Activated T-helper 1 cell treated with anti-CD3 and anti-CD28 coated beads, Interleukin-12 subunit alpha, Interleukin-12 subunit beta, Interleukin-2, Interleukin-4 antibody, amounts not matched to agents 30 ng/mL and 10 ng/mL and 1 ng/mL, durations not matched to agents 14 hours and 24 hours and 36 hours (primary cell): ENCODE measurements around the gene TSR2. TPM values are rescaled to one million over a fixed set of nuclear protein-coding genes. Genes with fewer than 3 reads are reported as not detected.

Experiments used
- DNase-seq: peaks from one replicate; pipeline ENCODE4 v3.0.0; 2021; ENCODE audit warnings: low spot score
- H3K27ac Mint-ChIP-seq: one replicate; pipeline ENCODE4 v1.8.0; 2021; ENCODE audit warnings: mild to moderate bottlenecking, mixed read lengths
- H3K27me3 Mint-ChIP-seq: one replicate; pipeline ENCODE4 v1.8.0; 2022; ENCODE audit warnings: mild to moderate bottlenecking, moderate library complexity, mixed read lengths; ENCODE audit not compliant: insufficient read depth
- H3K36me3 Mint-ChIP-seq: one replicate; pipeline ENCODE4 v1.8.0; 2021; ENCODE audit warnings: low read depth, mixed read lengths
- H3K4me1 Mint-ChIP-seq: one replicate; pipeline ENCODE4 v1.8.0; 2021; ENCODE audit warnings: low read depth, mixed read lengths
- H3K4me3 Mint-ChIP-seq: one replicate; pipeline ENCODE4 v1.8.0; 2021; ENCODE audit warnings: mild to moderate bottlenecking, moderate library complexity, mixed read lengths
- H3K9me3 Mint-ChIP-seq: one replicate; pipeline ENCODE4 v1.8.0; 2021; ENCODE audit warnings: mixed read lengths
- intact Hi-C: fragments of 100-400 bp; cut with micrococcal nuclease; formaldehyde crosslinking; loops from one replicate; pipeline ENCODE4 v1.15.1; 2024
- total RNA-seq: library from RNA; stranded (reverse); gene quantifications from 2 replicates; pipeline ENCODE4 v1.2.3, GENCODE V29; 2022

TSR2 gene
- total RNA-seq, 1 donor from 2014 or later: 44.1 TPM

DNA sequence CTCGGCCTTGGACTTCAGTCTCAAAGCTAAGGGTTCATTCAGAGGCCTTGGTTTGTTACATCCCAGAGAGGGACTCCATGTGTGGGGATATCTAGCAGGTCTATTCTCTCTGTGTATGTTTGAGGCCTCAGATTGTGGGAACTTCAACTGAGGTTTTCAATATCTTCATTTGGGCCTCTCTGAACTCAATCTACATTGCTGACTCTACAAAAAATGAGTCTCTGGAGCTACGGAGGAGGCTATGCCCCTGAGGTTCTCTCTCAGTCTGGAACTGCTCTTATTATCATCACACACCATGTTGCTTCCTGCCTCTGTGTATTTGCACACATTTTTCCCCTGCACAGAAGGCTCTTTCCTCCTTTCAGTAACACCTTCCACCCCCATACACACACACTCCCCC, 5.1 kb upstream of the TSR2 start:
- Mint-ChIP-seq H3K4me3 (no peak overlapping the region), H3K36me3 (no peaks in the 10 kb centered on the region), H3K4me1 (peaks cover 5% of the 10 kb centered on the region), H3K27me3 (no peaks in the 10 kb centered on the region), H3K9me3 (no peaks in the 10 kb centered on the region), H3K27ac (no peak overlapping the region)
- DNase-seq: no peak
- intact Hi-C loops: no loop called here

DNA sequence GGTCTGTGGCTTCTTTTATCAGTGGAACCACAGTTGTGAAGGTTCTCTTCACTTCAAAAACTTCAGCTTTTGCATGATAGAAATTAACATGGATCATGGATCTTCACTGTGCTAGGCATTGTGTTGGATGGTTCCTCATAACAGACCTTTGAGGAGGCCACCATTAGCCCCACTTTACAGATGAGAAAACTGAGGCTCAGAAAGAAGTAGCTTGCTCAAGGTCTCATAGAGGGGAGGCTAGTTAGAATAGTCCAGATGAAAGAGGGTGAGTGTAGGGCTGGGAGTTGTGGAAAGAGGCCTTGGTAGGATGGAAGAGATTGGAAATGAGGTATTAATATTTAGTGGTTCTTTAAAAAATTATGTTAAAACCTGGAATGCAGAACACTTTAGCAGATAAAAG, 2.6 kb downstream of the TSR2 start:
- H3K4me1 Mint-ChIP-seq: peaks cover 27% of the 10 kb centered on the region
- no peaks in the 10 kb centered on the region for H3K9me3 Mint-ChIP-seq
- H3K36me3 Mint-ChIP-seq: peaks cover 18% of the 10 kb centered on the region
- no peak overlapping the region for H3K4me3 Mint-ChIP-seq
- DNase-seq: no peak
- no peaks in the 10 kb centered on the region for H3K27me3 Mint-ChIP-seq
- intact Hi-C loops: loop anchor here (10.0 kb wide), 1 partner anchor 1358 kb away; the partner anchor contains the start of gene TSPYL2
- no peak overlapping the region for H3K27ac Mint-ChIP-seq

DNA sequence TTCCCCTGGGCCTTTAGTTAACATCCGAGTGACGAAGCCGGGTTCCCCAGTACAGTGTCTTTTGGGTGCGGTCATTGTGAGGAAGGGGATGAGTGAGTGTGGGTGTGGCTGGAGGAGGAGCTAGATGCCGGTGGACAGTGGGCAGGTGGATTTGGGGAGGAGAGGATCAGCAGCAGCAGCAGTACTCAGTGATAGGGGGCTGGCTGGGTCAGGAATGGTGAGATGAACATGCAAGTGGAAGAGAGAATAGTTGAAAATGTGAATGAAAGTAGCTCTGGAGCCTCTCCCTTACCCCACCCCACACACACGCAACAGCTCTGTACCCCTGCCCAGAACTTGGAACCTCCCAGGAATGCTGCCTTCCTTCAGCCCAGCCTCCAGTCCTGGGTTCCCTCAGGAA, 4.5 kb downstream of the TSR2 start:
- peaks cover 18% of the 10 kb centered on the region for H3K36me3 Mint-ChIP-seq
- H3K27ac Mint-ChIP-seq: no peak overlapping the region
- peaks cover 25% of the 10 kb centered on the region for H3K4me1 Mint-ChIP-seq
- DNase-seq: no peak
- intact Hi-C loops: loop anchor here (10.0 kb wide), 1 partner anchor 1360 kb away; the partner anchor contains the start of gene TSPYL2
- H3K27me3 Mint-ChIP-seq: no peaks in the 10 kb centered on the region
- no peak overlapping the region for H3K4me3 Mint-ChIP-seq
- no peaks in the 10 kb centered on the region for H3K9me3 Mint-ChIP-seq

DNA sequence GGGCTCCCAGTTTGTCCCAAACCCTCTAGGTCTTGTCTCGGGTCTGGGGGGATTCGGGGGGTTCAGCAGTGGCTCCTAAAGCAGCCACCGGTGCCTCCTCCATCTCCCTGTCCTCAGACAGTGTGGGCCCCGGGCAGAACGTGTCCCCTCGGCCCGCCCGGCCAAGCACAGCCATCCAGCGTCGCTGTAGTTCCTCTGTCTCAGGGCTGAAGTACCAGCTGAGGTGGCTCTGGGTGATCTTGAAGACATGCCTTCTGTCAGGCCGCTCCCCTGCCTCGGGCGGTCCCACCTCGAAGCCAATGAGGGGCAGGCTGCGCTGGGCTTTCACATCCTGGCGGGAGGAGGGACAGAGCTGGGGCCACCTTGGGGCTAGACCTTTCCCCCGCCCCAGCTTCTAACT, 5.9 kb downstream of the TSR2 start:
- Mint-ChIP-seq H3K4me1 (peaks cover 19% of the 10 kb centered on the region), H3K36me3 (peaks cover 18% of the 10 kb centered on the region), H3K9me3 (no peaks in the 10 kb centered on the region), H3K27me3 (no peaks in the 10 kb centered on the region), H3K27ac (no peak overlapping the region), H3K4me3 (no peak overlapping the region)
- intact Hi-C loops: loop anchor here (10.0 kb wide), 1 partner anchor 1361 kb away; the partner anchor contains the start of gene TSPYL2
- no peak for DNase-seq

DNA sequence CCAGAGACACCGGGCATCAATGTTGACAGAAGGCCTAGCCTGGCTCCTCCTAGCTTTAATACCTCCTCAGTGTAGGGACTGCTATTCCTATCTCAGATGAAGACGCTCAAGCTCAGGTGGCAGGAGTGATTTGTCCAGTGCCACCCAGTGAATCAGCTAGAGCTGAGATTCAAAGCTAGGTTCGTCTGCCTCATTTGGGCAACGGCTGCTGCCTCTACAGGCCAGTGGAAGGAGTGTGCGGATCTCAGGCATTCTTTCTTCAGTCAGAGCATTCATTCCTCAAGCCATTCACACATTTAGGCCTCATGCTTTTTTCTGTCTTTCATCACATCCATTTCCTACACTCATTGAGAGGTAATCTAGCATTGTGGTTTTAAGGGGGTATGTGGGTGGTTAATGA, 7.3 kb downstream of the TSR2 start:
- Mint-ChIP-seq H3K4me1 (peaks cover 6% of the 10 kb centered on the region), H3K27me3 (no peaks in the 10 kb centered on the region), H3K36me3 (peaks cover 14% of the 10 kb centered on the region), H3K4me3 (no peak overlapping the region), H3K9me3 (no peaks in the 10 kb centered on the region), H3K27ac (no peak overlapping the region)
- intact Hi-C loops: loop anchor here (10.0 kb wide), 1 partner anchor 1363 kb away; the partner anchor contains the start of gene TSPYL2
- DNase-seq: no peak

DNA sequence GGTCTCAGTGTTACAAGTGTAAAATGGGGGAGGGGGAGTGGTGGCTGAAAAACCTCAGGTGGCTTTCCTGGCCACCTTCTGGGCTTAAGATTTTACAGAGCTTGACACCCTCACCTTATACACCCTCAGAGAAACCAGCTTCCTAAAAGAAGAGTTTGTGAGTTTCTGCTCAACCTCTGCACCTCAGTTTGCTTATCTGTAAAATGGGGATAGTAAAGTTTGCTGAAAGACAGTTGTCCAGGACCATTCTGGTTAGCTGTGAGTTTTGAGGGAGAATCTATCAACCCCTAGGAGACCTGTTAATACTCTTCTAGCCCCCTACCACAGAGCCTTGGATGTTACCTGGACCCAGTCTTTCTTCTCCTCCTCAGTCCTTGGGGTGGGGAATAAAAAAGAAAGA, 9.7 kb downstream of the TSR2 start:
- Mint-ChIP-seq H3K27me3 (no peaks in the 10 kb centered on the region), H3K4me3 (no peak overlapping the region), H3K9me3 (no peaks in the 10 kb centered on the region), H3K27ac (no peak overlapping the region), H3K4me1 (no peaks in the 10 kb centered on the region), H3K36me3 (no peaks in the 10 kb centered on the region)
- DNase-seq: no peak
- intact Hi-C loops: loop anchor here (10.0 kb wide), 1 partner anchor 1365 kb away; the partner anchor contains the start of gene TSPYL2

DNA sequence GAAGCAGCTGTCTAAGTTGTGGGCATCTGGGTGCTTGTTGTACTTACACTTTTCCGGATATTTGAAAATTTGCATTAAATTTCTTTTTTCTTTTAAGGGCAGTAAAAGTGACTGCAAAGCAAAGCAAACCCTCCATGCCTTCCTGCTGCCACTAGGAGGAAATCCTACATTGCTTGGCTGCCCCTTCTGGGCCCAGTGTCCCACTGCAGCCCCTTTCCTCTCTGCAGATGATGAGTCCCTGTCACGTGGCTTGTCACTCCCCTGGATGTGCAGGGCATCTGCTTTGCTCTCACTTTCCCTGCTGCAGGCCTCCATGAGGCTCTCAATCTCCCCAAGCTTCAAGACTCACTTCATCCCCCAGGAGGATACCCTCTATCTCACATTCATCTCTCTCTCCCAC, 12.7 kb downstream of the TSR2 start:
- H3K36me3 Mint-ChIP-seq: no peaks in the 10 kb centered on the region
- intact Hi-C loops: no loop called here
- no peaks in the 10 kb centered on the region for H3K9me3 Mint-ChIP-seq
- H3K27ac Mint-ChIP-seq: no peak overlapping the region
- no peak overlapping the region for H3K4me3 Mint-ChIP-seq
- H3K27me3 Mint-ChIP-seq: no peaks in the 10 kb centered on the region
- DNase-seq: no peak
- H3K4me1 Mint-ChIP-seq: no peaks in the 10 kb centered on the region

DNA sequence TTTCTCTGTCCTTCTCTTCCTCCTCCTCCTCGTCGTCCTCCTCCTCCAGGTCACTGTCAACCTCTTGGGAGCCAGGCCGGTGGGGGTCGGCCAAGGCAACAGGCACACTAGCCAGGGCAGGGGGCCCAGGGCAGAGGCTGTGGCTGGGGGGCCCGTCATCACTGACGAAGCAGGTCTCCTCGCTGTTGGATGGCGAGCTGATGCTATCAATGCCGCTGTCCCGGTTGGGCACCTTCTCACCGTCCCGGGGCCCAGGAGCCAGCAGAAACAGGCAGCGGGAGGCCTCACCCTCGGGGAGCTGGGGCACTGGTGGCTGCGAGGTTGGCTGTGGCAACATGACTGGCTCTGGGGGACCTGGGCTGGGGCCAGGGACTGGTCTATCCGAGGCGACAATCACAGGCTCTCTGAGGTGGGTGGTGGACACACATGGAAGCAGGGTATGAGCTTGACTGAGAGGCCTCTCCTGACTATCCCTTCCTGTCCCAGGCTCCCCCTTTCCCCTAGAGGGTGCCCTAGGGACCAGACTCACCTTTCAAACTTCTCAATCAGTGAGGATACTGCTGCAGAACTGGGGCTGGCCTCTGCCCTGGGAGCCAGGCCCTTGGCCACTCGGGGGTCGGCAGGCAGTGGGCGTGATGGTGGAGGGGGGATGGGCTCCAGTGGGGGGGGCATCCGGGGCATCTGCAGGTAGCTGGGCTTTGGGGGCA, 30.0 kb downstream of the TSR2 start:
- DNase-seq: no peak
- Mint-ChIP-seq H3K27me3 (no peaks in the 10 kb centered on the region), H3K27ac (no peak overlapping the region), H3K4me3 (no peak overlapping the region), H3K36me3 (no peaks in the 10 kb centered on the region), H3K4me1 (no peaks in the 10 kb centered on the region), H3K9me3 (no peaks in the 10 kb centered on the region)
- intact Hi-C loops: no loop called here

DNA sequence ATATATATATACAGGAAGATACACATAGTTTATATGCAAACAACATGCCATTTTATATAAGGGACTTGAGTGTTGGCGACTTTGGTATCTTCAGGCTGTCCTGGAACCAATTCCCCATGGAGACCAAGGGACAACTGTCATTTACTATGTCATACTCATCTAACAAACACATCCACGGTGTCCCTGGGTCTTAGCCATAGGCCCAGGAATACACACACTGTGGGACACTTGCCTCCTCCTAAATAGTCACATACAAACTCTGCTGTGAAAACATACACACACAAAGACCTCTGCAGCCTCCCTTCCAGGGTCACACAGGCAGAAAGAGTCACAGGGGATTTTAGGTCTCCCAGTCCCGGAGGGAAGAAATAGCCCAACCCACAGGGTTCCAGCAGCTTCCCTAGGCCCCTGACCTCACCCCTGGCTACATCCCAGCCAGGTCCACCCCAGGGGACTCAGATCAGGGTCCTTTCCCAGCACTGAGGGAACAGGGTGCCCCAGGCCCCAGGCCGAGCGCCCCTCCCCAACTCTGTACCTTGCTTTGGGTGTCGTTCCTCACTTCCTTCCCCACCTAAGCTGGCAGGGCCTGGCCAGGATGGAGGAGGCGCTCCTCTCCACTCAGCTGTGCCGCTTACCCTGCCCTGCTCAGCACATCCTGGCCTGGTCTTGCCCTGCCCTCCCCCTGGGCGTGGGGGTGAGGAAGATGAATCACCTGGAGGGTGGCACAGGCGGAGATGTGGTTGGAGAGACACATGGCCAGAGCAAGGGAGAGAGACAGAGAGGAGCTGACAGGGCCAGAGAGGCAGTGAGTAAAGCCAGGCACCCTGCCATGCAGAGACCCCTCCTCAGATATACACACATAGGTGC, 34.0 kb downstream of the TSR2 start:
- Mint-ChIP-seq H3K36me3 (no peaks in the 10 kb centered on the region), H3K4me3 (no peak overlapping the region), H3K27me3 (no peaks in the 10 kb centered on the region)

DNA sequence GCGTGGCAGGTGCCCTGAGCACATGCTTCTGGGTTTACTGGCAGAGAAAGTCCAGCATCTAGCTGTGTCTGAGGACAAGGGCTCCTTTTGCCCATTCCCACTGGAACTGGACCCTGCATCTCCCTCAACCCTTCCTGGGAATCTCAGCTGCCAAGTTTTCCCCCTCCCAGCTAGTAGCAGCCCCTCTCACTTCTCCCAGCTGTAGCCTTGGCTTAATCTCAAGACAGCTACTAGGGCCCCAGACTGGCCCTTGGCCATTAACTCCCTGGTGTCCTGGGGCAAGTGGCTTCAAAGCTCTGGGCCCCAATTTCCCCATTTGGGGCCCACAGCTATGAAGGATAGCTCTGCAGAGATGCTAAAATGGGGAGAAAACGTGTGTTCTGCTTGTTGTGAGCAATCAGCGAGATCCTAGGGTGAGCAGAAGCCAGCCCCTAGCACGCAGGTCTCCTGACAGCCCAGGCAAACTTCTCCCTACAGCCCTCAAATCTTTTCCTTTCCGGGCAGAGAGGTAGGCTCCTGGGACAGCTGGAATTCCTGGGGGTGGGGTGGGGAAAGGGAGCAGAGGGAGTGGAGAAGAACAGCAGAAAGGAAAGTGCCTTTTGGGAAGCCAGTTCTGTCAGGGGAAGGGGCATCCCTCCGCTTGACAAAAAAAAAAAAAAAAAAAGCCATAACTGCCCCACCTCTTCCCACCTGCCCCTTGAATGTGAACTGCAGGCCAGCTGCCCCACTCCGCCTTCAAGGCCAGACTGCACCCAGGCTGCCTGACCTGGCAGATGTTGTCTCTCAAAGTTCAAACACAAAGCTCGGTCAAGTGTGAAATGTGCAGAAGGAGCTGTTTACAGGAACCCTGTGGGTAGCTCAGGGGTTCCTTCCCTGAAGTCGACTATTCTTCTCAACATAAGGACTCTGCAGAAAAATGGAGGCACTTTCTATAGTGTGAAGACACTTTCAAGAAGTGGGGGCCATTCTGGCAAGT, 39.2 kb downstream of the TSR2 start:
- no peaks in the 10 kb centered on the region for H3K9me3 Mint-ChIP-seq
- intact Hi-C loops: no loop called here
- H3K4me3 Mint-ChIP-seq: no peak overlapping the region
- no peak overlapping the region for H3K27ac Mint-ChIP-seq
- no peaks in the 10 kb centered on the region for H3K27me3 Mint-ChIP-seq
- H3K36me3 Mint-ChIP-seq: no peaks in the 10 kb centered on the region
- H3K4me1 Mint-ChIP-seq: no peaks in the 10 kb centered on the region
- DNase-seq: no peak

More for the DNA sequence above, 34.0 kb downstream of the TSR2 start:
- no peaks in the 10 kb centered on the region for H3K4me1 Mint-ChIP-seq
- no peak overlapping the region for H3K27ac Mint-ChIP-seq
- intact Hi-C loops: no loop called here
- H3K9me3 Mint-ChIP-seq: no peaks in the 10 kb centered on the region
- DNase-seq: no peak

DNA sequence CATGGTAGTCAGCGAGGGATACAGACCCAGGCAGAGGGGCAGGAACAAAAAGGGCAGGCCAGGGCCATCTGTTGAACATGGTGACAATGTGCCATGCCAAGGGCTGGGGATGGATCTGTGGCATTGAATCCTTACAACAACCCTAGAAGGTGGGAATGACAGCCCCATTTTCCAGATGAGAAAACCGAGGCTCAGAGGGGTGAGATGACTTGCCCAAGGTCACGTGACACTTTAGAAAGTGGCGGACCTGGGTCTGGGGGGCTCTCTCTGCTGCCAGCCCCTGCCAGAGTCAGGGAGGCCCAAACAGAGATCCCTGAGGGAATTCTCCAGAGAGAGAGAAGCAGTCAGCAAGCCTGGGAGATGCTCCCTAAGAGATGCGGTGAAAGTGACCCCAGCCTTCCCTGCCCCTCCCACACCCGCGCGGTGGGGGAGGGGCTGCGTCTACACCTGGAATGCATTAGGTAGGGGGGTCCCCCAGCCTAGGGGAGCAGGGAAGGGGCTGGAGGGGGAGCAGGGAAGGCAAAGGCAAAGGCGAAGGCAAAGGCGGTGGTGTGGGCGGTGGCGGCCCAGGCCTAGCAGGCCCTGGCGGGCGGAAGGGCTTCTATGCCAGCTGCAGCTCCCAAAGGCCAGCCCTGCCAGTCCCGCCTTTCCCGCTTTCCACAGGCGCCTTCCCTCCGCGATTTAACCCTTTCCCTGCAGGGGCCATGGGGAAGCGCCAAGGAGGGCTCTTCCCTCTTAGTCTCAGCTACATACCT, 42.8 kb downstream of the TSR2 start:
- Mint-ChIP-seq H3K9me3 (no peaks in the 10 kb centered on the region), H3K27me3 (no peaks in the 10 kb centered on the region), H3K36me3 (no peaks in the 10 kb centered on the region), H3K4me3 (no peak overlapping the region), H3K27ac (no peak overlapping the region), H3K4me1 (no peaks in the 10 kb centered on the region)
- intact Hi-C loops: no loop called here
- no peak for DNase-seq

DNA sequence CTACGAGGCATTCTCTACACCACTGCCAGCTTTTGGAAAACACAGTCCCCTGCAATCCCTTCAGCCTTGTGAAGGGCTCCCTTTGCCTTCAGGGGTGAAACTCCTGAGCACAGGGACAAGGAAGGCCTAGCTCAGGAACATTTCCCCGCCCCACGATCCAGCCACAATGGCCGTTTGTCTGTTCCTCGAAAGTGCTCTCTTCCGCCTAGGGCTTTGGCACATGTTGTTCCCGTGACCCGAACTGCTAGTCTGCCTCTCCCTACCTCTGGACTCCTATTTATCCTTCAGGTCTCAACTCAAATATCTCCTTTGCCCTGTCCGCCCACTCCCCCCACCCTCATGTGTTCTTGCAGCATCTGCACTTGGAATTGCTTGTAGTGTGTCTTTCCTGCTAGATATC, 43.7 kb downstream of the TSR2 start:
- intact Hi-C loops: no loop called here
- Mint-ChIP-seq H3K27ac (no peak overlapping the region), H3K36me3 (no peaks in the 10 kb centered on the region), H3K27me3 (no peaks in the 10 kb centered on the region), H3K9me3 (no peaks in the 10 kb centered on the region), H3K4me3 (no peak overlapping the region), H3K4me1 (no peaks in the 10 kb centered on the region)
- DNase-seq: no peak
